ENCODE data around the gene VSNL1. TPM values are rescaled to one million over a fixed set of nuclear protein-coding genes. Genes with fewer than 3 reads are reported as not detected.

VSNL1 gene
- total and polyA plus RNA-seq, 10 of the 15 experiments (the other 5 are each of a cell fraction or from before 2014, with no cell fraction given) = 0.04 to 0.30 (median 0.12) TPM; not detected in 4

DNA sequence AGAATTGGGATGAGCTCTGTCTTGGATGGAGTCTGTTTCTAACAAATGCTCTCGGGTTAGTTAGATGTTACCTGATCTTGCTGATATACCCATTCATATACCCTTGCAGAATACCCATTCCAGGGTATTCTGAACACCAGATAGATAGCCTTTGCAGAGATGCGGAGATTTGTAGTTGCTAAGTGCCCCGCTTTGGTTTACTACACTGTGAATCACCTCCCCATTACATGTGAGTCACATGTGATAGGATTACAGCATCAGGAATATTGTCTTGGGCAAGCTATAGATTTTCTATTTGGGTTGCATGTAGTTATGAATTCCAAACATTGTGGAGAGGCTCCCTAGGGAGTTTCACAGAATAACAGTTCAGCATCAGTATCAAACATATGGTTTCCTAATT, 3.8 kb downstream of the VSNL1 start:
- no TSS peak for BruUV-seq (replicated peaks)
- FAIRE-seq = no peak
- Histone ChIP-seq H3K27me3 (replicated peaks in 1 of 2; ENCODE audit: control insufficient read depth in 2 of 2, insufficient read depth in 2 of 2, low read length in 1 of 2) (peaks cover 7 to 9% of the 10 kb centered on the region in 2 experiments), H3K79me2 (ENCODE audit: control insufficient read depth, insufficient read depth, low read length) (no peaks in the 10 kb centered on the region), H4K20me1 (ENCODE audit: control insufficient read depth, insufficient read depth) (no peaks in the 10 kb centered on the region), H3K4me2 (ENCODE audit: control insufficient read depth, insufficient read depth) (no peak overlapping the region), H3K4me1 (ENCODE audit: control insufficient read depth, insufficient read depth, low read length) (no peaks in the 10 kb centered on the region), H2AFZ (ENCODE audit: control insufficient read depth, low read depth, low read length) (no peak overlapping the region), H3K9ac (ENCODE audit: control insufficient read depth, insufficient read depth, low read length) (no peak overlapping the region), H3K36me3 (ENCODE audit: control insufficient read depth in 2 of 2, insufficient read depth in 2 of 2, low read length in 1 of 2) (no peaks in the 10 kb centered on the region), H3K4me3 (no peak overlapping the region), H3K9me3 (replicated peaks; ENCODE audit: control insufficient read depth, insufficient read depth, low read length) (no peaks in the 10 kb centered on the region), H3K27ac (ENCODE audit: control insufficient read depth, insufficient read depth) (no peak overlapping the region)
- intact Hi-C loops (cut with micrococcal nuclease; ENCODE audit: unreplicated experiment) (no loop called here), in situ Hi-C loops (cut with MboI) (no loop called here)
- no peak for DNase-seq (ENCODE audit: low read depth, low spot score)
- ChIA-PET POLR2A (no interaction called here), SMC1A (ENCODE audit: uncharacterized antibody, unreplicated experiment) (interaction anchor here (1.0 kb wide), 1 partner anchor 34 kb away, joined by 3 read pairs; no protein-coding TSS in a partner anchor), CTCF (no interaction called here), RAD21 (ENCODE audit: unreplicated experiment) (no interaction called here)
- no peak for ATAC-seq
- WGBS (ENCODE audit: insufficient coverage, insufficient replicate concordance, low lambda C conversion rate, missing lambda C conversion rate) = 62% methylated on average over 3 of the region's 3 CpGs
- TF ChIP-seq SUZ12 (IDR thresholded peaks at IDR 0.05; ENCODE audit: unreplicated experiment) (no peak), MEF2B (IDR thresholded peaks at IDR 0.05; ENCODE audit: partially characterized antibody, poor library complexity, severe bottlenecking) (no peak), FOXK2 (IDR thresholded peaks at IDR 0.05) (no peak), FOXM1 (IDR thresholded peaks at IDR 0.05; ENCODE audit: low read depth, low read length) (no peak), ZNF622 (IDR thresholded peaks at IDR 0.05) (no peak), CBFB (IDR thresholded peaks at IDR 0.05; ENCODE audit: low read depth) (no peak), IRF4 (IDR thresholded peaks at IDR 0.05; ENCODE audit: low read depth, low read length) (no peak), PRDM15 (CRISPR knock-in tag; IDR thresholded peaks at IDR 0.05) (no peak), SMC3 (IDR thresholded peaks at IDR 0.05; ENCODE audit: borderline replicate concordance, low read length) (no peak), JUNB (IDR thresholded peaks at IDR 0.05) (no peak), TBL1XR1 (IDR thresholded peaks at IDR 0.05; ENCODE audit: low read depth, low read length) (no peak), NBN (IDR thresholded peaks at IDR 0.05) (no peak), STAT3 (IDR thresholded peaks at IDR 0.05; ENCODE audit: low read depth, low read length) (no peak), RUNX3 (IDR thresholded peaks at IDR 0.05; ENCODE audit: low read length) (no peak), BACH1 (IDR thresholded peaks at IDR 0.05; ENCODE audit: borderline replicate concordance) (no peak), ZNF274 (IDR thresholded peaks at IDR 0.05; ENCODE audit: insufficient read depth, insufficient read length) (no peak), DPF2 (IDR thresholded peaks at IDR 0.05) (no peak)
- TF ChIP-seq, protein P1, sequence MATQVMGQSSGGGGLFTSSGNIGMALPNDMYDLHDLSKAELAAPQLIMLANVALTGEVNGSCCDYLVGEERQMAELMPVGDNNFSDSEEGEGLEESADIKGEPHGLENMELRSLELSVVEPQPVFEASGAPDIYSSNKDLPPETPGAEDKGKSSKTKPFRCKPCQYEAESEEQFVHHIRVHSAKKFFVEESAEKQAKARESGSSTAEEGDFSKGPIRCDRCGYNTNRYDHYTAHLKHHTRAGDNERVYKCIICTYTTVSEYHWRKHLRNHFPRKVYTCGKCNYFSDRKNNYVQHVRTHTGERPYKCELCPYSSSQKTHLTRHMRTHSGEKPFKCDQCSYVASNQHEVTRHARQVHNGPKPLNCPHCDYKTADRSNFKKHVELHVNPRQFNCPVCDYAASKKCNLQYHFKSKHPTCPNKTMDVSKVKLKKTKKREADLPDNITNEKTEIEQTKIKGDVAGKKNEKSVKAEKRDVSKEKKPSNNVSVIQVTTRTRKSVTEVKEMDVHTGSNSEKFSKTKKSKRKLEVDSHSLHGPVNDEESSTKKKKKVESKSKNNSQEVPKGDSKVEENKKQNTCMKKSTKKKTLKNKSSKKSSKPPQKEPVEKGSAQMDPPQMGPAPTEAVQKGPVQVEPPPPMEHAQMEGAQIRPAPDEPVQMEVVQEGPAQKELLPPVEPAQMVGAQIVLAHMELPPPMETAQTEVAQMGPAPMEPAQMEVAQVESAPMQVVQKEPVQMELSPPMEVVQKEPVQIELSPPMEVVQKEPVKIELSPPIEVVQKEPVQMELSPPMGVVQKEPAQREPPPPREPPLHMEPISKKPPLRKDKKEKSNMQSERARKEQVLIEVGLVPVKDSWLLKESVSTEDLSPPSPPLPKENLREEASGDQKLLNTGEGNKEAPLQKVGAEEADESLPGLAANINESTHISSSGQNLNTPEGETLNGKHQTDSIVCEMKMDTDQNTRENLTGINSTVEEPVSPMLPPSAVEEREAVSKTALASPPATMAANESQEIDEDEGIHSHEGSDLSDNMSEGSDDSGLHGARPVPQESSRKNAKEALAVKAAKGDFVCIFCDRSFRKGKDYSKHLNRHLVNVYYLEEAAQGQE (IDR thresholded peaks at IDR 0.05; ENCODE audit: low read depth, low read length) = no peak
- TF ChIP-seq, protein P2, sequence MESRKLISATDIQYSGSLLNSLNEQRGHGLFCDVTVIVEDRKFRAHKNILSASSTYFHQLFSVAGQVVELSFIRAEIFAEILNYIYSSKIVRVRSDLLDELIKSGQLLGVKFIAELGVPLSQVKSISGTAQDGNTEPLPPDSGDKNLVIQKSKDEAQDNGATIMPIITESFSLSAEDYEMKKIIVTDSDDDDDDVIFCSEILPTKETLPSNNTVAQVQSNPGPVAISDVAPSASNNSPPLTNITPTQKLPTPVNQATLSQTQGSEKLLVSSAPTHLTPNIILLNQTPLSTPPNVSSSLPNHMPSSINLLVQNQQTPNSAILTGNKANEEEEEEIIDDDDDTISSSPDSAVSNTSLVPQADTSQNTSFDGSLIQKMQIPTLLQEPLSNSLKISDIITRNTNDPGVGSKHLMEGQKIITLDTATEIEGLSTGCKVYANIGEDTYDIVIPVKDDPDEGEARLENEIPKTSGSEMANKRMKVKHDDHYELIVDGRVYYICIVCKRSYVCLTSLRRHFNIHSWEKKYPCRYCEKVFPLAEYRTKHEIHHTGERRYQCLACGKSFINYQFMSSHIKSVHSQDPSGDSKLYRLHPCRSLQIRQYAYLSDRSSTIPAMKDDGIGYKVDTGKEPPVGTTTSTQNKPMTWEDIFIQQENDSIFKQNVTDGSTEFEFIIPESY (IDR thresholded peaks at IDR 0.05) = no peak

Measured in GM12878 (cell line).